Common myeloid progenitor, CD34-positive (primary cell): ENCODE measurements around the gene CREG2.

Experiments
- CTCF ChIA-PET: fragments of 350-600 bp; sonication (Branson Sonifier 250); formaldehyde crosslinking; loops from one replicate; lab custom pipeline; 2021; ENCODE audit warnings: antibody characterized with exemption; lab: Charles Lee
- POLR2A ChIA-PET: fragments of 350-600 bp; sonication (Branson Sonifier 250); formaldehyde crosslinking; loops from one replicate; lab custom pipeline; 2021; ENCODE audit warnings: antibody characterized with exemption; lab: Charles Lee
- DNase-seq, 3 donors: peaks; one replicate each; pipeline versions ENCODE4 v3.0.0 to v3.0.0-alpha.2; 2013
- H3K27ac ChIP-seq, 2 experiments: 1 replicate in 1 of 2; 2 replicates in 1 of 2; pipeline ENCODE4 v1.7.0; 2013; ENCODE audit warnings: inconsistent platforms in 2 of 2, low read length in 2 of 2, mild to moderate bottlenecking in 2 of 2, low read depth in 1 of 2, moderate library complexity in 1 of 2; ENCODE audit not compliant: severe bottlenecking in 2 of 2, insufficient read depth in 1 of 2, poor library complexity in 1 of 2
- H3K27me3 ChIP-seq, 5 experiments: replicated peaks in 2 of 5; 1 replicate in 3 of 5; 2 replicates in 2 of 5; pipeline versions ENCODE4 v1.6.1 to v1.7.0; 2013; ENCODE audit warnings: low read length in 4 of 5, mild to moderate bottlenecking in 2 of 5, moderate library complexity in 2 of 5, inconsistent platforms in 1 of 5; ENCODE audit not compliant: insufficient read depth in 5 of 5, control insufficient read depth in 4 of 5
- H3K36me3 ChIP-seq, 4 experiments: 1 replicate in 2 of 4; 2 replicates in 2 of 4; pipeline versions ENCODE4 v1.6.1 to v1.7.0; 2013; ENCODE audit warnings: low read length in 3 of 4, control low read depth in 1 of 4, mild to moderate bottlenecking in 1 of 4; ENCODE audit not compliant: control insufficient read depth in 4 of 4, insufficient read depth in 4 of 4
- H3K4me1 ChIP-seq, 4 experiments: 1 replicate in 3 of 4; 2 replicates in 1 of 4; pipeline versions ENCODE4 v1.6.1 to v1.7.1; 2013; ENCODE audit warnings: low read length in 3 of 4, mild to moderate bottlenecking in 3 of 4, control low read depth in 1 of 4, inconsistent platforms in 1 of 4, moderate library complexity in 1 of 4; ENCODE audit not compliant: control insufficient read depth in 4 of 4, insufficient read depth in 4 of 4; ENCODE audit errors: control extremely low read depth in 1 of 4
- H3K4me3 ChIP-seq, 7 experiments: 1 replicate in 4 of 7; 2 replicates in 3 of 7; pipeline versions ENCODE4 v1.5.1 to v1.7.0; 2013; ENCODE audit warnings: mild to moderate bottlenecking in 7 of 7, low read length in 6 of 7, moderate library complexity in 6 of 7, inconsistent platforms in 2 of 7, low read depth in 2 of 7, control low read depth in 1 of 7; ENCODE audit not compliant: insufficient read depth in 4 of 7, control insufficient read depth in 1 of 7; ENCODE audit errors: extremely low read depth in 1 of 7
- H3K9me3 ChIP-seq, 5 experiments: 1 replicate in 4 of 5; 2 replicates in 1 of 5; pipeline versions ENCODE4 v1.6.1 to v1.7.1; 2013; ENCODE audit warnings: low read length in 4 of 5, mild to moderate bottlenecking in 2 of 5, inconsistent platforms in 1 of 5, low read depth in 1 of 5, moderate library complexity in 1 of 5; ENCODE audit not compliant: control insufficient read depth in 4 of 5, insufficient read depth in 2 of 5; ENCODE audit errors: control extremely low read depth in 1 of 5
- WGBS: methylation state at CpG from one replicate; pipeline ENCODE4 v1.1.5; 2013; ENCODE audit not compliant: insufficient coverage; 5-methylcytosine and 5-hydroxymethylcytosine counted together

The CREG2 gene

DNA sequence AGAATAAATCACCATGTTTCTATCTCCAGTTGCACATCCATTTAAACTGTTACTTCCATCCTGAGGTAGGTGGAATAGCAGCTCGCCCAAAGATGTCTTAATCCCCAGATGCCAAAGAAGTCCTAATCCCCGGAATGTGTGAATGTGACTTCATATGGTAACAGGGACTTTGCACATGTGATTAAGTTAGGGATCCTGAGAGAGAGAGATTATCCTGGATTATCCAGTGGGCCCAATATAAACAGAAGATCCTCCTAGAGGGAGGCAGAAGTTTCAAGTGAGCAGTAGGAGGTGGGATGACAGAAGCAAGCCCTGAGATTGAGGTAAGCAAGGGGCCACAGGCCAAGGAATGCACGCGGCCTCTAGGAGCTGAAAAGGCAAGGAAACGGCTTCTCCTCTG, 19.8 kb downstream of the CREG2 start:
- Histone ChIP-seq H3K4me3 (no peak overlapping the region), H3K27ac (no peak overlapping the region), H3K27me3 (peaks cover 0 to 2% (median 0%) of the 10 kb centered on the region in 5 experiments), H3K4me1 (no peaks in the 10 kb centered on the region), H3K9me3 (no peaks in the 10 kb centered on the region), H3K36me3 (no peaks in the 10 kb centered on the region)
- 98% methylated on average over 4 of the region's 5 CpGs for WGBS
- CTCF ChIA-PET: no interaction called here
- POLR2A ChIA-PET: no interaction called here
- DNase-seq: no peak

DNA sequence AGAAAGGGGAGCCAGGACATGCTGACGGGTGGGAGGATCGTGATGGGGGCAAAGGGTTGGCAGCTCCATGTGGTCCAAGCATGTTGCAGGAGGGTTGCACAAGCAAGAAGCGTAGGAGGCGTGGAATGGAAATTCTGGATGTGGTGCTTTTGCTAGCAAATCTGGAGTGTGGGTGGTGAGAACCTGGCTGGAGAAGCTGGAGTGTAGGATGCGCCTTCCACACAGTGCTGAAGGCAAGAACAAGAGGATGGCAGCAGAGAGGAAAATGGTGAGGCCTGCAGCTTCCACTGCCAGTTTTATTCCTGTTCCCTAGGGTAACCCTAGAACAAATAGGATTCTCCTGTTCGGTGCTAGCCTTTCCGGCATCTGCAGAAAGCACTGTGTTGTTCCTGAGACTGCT, 22.4 kb downstream of the CREG2 start:
- CTCF ChIA-PET: interaction anchor here (1.2 kb wide), 1 partner anchor 14 kb away, joined by 3 read pairs; no protein-coding TSS in a partner anchor
- Histone ChIP-seq H3K27ac (no peak overlapping the region), H3K9me3 (no peaks in the 10 kb centered on the region), H3K4me1 (no peaks in the 10 kb centered on the region), H3K27me3 (peaks cover 0 to 2% (median 0%) of the 10 kb centered on the region in 5 experiments), H3K36me3 (no peaks in the 10 kb centered on the region), H3K4me3 (no peak overlapping the region)
- POLR2A ChIA-PET: no interaction called here
- DNase-seq: no peak
- WGBS: 98% methylated on average over 6 of the region's 7 CpGs

DNA sequence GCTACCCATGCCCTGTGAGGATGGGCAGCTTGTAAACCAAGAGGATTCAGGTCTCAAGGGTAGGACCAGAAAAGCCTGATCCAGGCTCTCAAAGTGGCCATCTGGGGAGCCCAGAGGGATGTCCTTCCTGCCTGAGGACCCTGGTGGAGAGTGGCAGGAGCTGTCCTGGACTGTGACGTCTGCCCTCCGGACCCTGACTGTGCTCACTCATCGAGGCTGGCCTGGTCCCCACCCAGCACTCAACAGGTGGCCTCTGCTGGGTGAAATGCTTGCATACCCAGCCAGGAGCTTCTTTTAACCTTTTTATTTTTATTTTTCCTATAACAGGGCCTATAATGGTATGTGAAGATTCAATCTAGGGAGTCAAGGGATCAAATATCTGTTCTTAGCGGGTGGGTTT, 24.5 kb downstream of the CREG2 start:
- Histone ChIP-seq H3K27ac (no peak overlapping the region), H3K4me3 (no peak overlapping the region), H3K36me3 (no peaks in the 10 kb centered on the region), H3K9me3 (no peaks in the 10 kb centered on the region), H3K27me3 (no peaks in the 10 kb centered on the region), H3K4me1 (no peaks in the 10 kb centered on the region)
- 92% methylated on average over 2 of the region's 4 CpGs for WGBS
- ChIA-PET CTCF (interaction anchor here (1.1 to 2.2 kb wide), 8 partner anchors 11 to 469 kb away, joined by 3 to 6 read pairs (median 5); no protein-coding TSS in a partner anchor), POLR2A (interaction anchor here (1.0 kb wide), 1 partner anchor 11 kb away, joined by 3 read pairs; no protein-coding TSS in a partner anchor)
- DNase-seq: no peak

DNA sequence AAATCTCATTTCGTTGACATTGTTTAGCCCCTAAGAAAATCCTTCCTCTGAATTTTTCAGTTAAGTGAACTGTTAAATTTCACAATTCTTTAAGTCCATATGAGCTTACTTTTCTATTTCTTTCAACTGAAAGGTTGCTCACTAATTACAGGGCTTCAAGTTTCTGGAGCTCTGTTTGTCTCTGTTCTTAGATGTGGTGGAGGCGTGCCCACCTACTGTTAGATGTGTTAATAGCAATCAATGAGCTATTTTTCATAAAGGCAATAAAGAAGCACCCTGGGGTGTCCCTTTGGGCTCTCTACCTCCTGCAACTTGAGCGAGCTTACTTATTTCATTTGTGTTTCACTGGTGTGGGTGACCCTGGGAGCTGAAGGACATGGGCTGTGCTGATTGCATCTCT, 25.0 kb downstream of the CREG2 start:
- no peak overlapping the region for H3K27ac ChIP-seq
- ChIA-PET CTCF (interaction anchor here (0.8 to 2.2 kb wide), 8 partner anchors 11 to 26 kb away, joined by 3 to 6 read pairs (median 5); no protein-coding TSS in a partner anchor), POLR2A (interaction anchor here (1.0 kb wide), 1 partner anchor 11 kb away, joined by 3 read pairs; no protein-coding TSS in a partner anchor)
- DNase-seq: no peak
- H3K36me3 ChIP-seq: no peaks in the 10 kb centered on the region
- 100% methylated on average over 2 of the region's 3 CpGs for WGBS
- H3K9me3 ChIP-seq: no peaks in the 10 kb centered on the region
- H3K4me3 ChIP-seq: no peak overlapping the region
- H3K4me1 ChIP-seq: no peaks in the 10 kb centered on the region
- H3K27me3 ChIP-seq: no peaks in the 10 kb centered on the region

DNA sequence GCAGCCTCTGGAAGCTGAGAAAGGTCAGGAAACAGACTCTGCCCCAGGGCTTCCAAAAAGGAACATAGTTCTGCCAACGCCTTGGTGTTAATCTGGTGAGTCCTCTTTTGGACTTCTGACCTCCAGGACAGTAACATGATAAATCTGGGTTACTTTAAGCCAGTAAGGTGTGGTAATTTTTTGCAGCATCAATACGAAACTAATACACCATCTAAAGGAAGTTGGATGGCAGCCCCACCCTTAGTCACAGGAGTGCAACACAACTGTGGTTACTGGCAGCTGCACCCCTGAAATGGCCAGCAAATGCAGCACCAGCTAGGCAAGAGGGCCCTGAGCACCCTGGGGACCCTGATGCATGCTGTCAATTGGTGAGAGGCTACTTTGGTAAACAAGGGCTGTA, 25.8 kb downstream of the CREG2 start:
- ChIA-PET CTCF (interaction anchor here (0.8 to 2.2 kb wide), 6 partner anchors 12 to 19 kb away, joined by 3 to 6 read pairs (median 5); no protein-coding TSS in a partner anchor), POLR2A (no interaction called here)
- WGBS: 94% methylated on average over 2 of the region's 2 CpGs
- no peaks in the 10 kb centered on the region for H3K27me3 ChIP-seq
- H3K4me3 ChIP-seq: no peak overlapping the region
- peak in 1 of 3 donors; percentile 13 for DNase-seq
- H3K9me3 ChIP-seq: no peaks in the 10 kb centered on the region
- H3K36me3 ChIP-seq: no peaks in the 10 kb centered on the region
- H3K27ac ChIP-seq: no peak overlapping the region
- no peaks in the 10 kb centered on the region for H3K4me1 ChIP-seq

DNA sequence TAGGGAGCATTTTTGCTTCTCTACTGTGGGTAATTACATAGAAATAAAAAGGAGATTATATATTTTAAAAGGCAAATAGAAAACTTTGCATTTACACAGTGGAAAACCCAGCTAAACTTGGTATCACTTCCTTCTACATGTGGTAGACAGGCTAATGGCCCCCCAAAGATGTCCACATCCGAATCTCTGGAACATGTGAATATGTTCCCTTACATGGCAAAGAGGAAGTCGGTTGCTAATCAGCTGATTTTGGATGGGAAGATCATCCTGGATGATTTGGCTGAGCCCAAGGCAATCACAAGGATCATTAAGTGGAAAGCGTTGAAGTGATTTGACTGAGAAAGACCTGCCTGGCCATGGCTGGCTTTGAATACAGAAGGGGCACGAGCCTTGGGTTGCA, 26.2 kb downstream of the CREG2 start:
- ChIA-PET POLR2A (no interaction called here), CTCF (interaction anchor here (1.8 kb wide), 1 partner anchor 19 kb away, joined by 6 read pairs; no protein-coding TSS in a partner anchor)
- no peak overlapping the region for H3K4me3 ChIP-seq
- no peak for DNase-seq
- no peak overlapping the region for H3K27ac ChIP-seq
- no peaks in the 10 kb centered on the region for H3K9me3 ChIP-seq
- 97% methylated on average over 4 of the region's 4 CpGs for WGBS
- H3K4me1 ChIP-seq: no peaks in the 10 kb centered on the region
- H3K36me3 ChIP-seq: no peaks in the 10 kb centered on the region
- H3K27me3 ChIP-seq: no peaks in the 10 kb centered on the region

DNA sequence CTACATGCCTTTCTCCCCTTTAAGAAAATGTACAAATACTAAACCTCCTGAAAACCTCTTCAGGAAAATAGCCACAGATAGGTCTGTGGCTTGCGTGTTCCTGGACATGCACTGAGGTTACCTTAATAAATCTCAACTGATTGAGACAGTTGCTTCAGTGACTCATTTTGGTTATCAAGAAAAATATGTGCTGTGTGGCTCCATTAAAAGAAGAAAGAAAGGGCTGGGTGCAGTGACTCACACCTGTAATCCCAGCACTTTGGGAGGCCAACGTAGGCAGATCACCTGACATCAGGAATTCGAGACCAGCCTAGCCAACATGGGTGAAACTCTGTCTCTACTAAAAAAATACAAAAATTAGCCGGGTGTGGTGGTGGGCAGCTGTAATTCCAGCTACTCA, 27.1 kb downstream of the CREG2 start:
- no peak for DNase-seq
- H3K4me1 ChIP-seq: no peaks in the 10 kb centered on the region
- H3K36me3 ChIP-seq: no peaks in the 10 kb centered on the region
- H3K9me3 ChIP-seq: no peaks in the 10 kb centered on the region
- H3K27me3 ChIP-seq: no peaks in the 10 kb centered on the region
- H3K27ac ChIP-seq: no peak overlapping the region
- whole genome bisulfite sequencing: 83% methylated on average over 4 of the region's 4 CpGs
- POLR2A ChIA-PET: no interaction called here
- H3K4me3 ChIP-seq: no peak overlapping the region
- CTCF ChIA-PET: no interaction called here
